HepG2 (cell line): ENCODE data around the gene ZBTB45. TPM values are rescaled to one million over a fixed set of nuclear protein-coding genes. Genes with fewer than 3 reads are reported as not detected.

Experiments used
- AHR ChIP-seq: IDR thresholded peaks from 2 replicates; pipeline ENCODE4 v1.6.1; 2018; ENCODE audit warnings: missing genetic modification reagents, missing compliant biosample characterization
- CBX5 ChIP-seq: sonication (generic); formaldehyde crosslinking; IDR thresholded peaks from 2 replicates; pipeline ENCODE4 v1.4.0; 2020; ENCODE audit warnings: missing genetic modification reagents, borderline replicate concordance
- FOSL2 ChIP-seq: sonication (generic); formaldehyde crosslinking; IDR thresholded peaks from 2 replicates; pipeline ENCODE4 v1.4.0; 2020; ENCODE audit warnings: missing genetic modification reagents
- FOXP1 ChIP-seq, 2 experiments: fragments of 450-650 bp in 1 of 2; IDR thresholded peaks; 2 replicates each; pipeline ENCODE4 v1.6.1; 2017 to 2018; ENCODE audit warnings: antibody characterized with exemption in 1 of 2
- GABPA ChIP-seq, 2 experiments: IDR thresholded peaks; 2 replicates each; pipeline ENCODE4 v1.6.1; 2011 to 2016; ENCODE audit warnings: low read depth in 2 of 2, low read length in 1 of 2, missing biosample characterization in 1 of 2, missing genetic modification characterization in 1 of 2
- MIXL1 ChIP-seq: IDR thresholded peaks from 2 replicates; pipeline ENCODE4 v1.6.1; 2016
- NCOA2 ChIP-seq: sonication (generic); formaldehyde crosslinking; IDR thresholded peaks from 2 replicates; pipeline ENCODE4 v1.8.0; 2022; ENCODE audit warnings: inconsistent platforms
- SRSF4 ChIP-seq: fragments of 200-400 bp; formaldehyde crosslinking; IDR thresholded peaks from one replicate; pipeline ENCODE4 v1.6.1; 2018; ENCODE audit warnings: mild to moderate bottlenecking, low read depth, low read length, moderate library complexity; ENCODE audit not compliant: poor library complexity, severe bottlenecking
- TBP ChIP-seq: sonication (generic); formaldehyde crosslinking; IDR thresholded peaks from 2 replicates; pipeline ENCODE4 v1.5.0; 2020; ENCODE audit warnings: missing genetic modification reagents
- TEAD2 ChIP-seq: sonication (generic); formaldehyde crosslinking; IDR thresholded peaks from 2 replicates; pipeline ENCODE4 v1.9.0; 2021; ENCODE audit warnings: missing genetic modification reagents
- XRCC5 ChIP-seq: fragments of 200-400 bp; formaldehyde crosslinking; optimal IDR thresholded peaks from 2 replicates; pipeline ENCODE3; 2017; ENCODE audit warnings: mild to moderate bottlenecking, low read length
- ZBTB33 ChIP-seq: sonication (generic); formaldehyde crosslinking; IDR thresholded peaks from 2 replicates; pipeline ENCODE4 v1.4.0; 2020; ENCODE audit warnings: missing genetic modification reagents
- ZMYM2 ChIP-seq: sonication (generic); formaldehyde crosslinking; IDR thresholded peaks from 2 replicates; pipeline ENCODE4 v1.8.0; 2022; ENCODE audit warnings: mild to moderate bottlenecking, missing genetic modification reagents
- ZMYM3 ChIP-seq: sonication (generic); formaldehyde crosslinking; IDR thresholded peaks from 2 replicates; pipeline ENCODE4 v1.5.1; 2020; ENCODE audit warnings: mild to moderate bottlenecking, missing genetic modification reagents
- ZNF142 ChIP-seq: sonication (generic); formaldehyde crosslinking; IDR thresholded peaks from 2 replicates; pipeline ENCODE4 v1.4.0; 2020; ENCODE audit warnings: missing genetic modification reagents
- ZNF253 ChIP-seq: sonication (generic); formaldehyde crosslinking; IDR thresholded peaks from 2 replicates; pipeline ENCODE4 v1.8.0; 2022; ENCODE audit warnings: mild to moderate bottlenecking, missing genetic modification reagents, borderline replicate concordance
- ZNF550 ChIP-seq: sonication (generic); formaldehyde crosslinking; IDR thresholded peaks from 2 replicates; pipeline ENCODE4 v1.4.0; 2020; ENCODE audit warnings: mild to moderate bottlenecking, missing genetic modification reagents, borderline replicate concordance
- ZNF605 ChIP-seq: sonication (generic); formaldehyde crosslinking; IDR thresholded peaks from 2 replicates; pipeline ENCODE4 v1.8.0; 2022; ENCODE audit warnings: mild to moderate bottlenecking, missing genetic modification reagents
- ZNF749 ChIP-seq: sonication (generic); formaldehyde crosslinking; IDR thresholded peaks from 2 replicates; pipeline ENCODE4 v1.8.0; 2022; ENCODE audit warnings: mild to moderate bottlenecking, missing genetic modification reagents, moderate library complexity, borderline replicate concordance
- ZNF883 ChIP-seq: sonication (generic); formaldehyde crosslinking; IDR thresholded peaks from 2 replicates; pipeline ENCODE4 v1.5.1; 2020; ENCODE audit warnings: mild to moderate bottlenecking, missing genetic modification reagents; ENCODE audit errors: not compliant biosample characterization
- polyA plus RNA-seq, 8 experiments: library from polyadenylated mRNA; depleted of rRNA in 3 of 8; stranded (reverse) in 7 of 8; unstranded in 1 of 8; fragments of >200 nt; fragmentation: Illumina TruSeq in 4 of 8; extraction: Trizol in 4 of 8; gene quantifications; 2 replicates each; pipeline versions ENCODE4 v1.2.1 to v1.2.3, GENCODE V29; 2011 to 2016; ENCODE audit warnings: low read depth in 4 of 8, missing spikeins in 1 of 8, mixed read lengths in 1 of 8; ENCODE audit not compliant: insufficient read depth in 1 of 8
- total RNA-seq, 5 experiments: library from RNA; depleted of rRNA; stranded (reverse); fragments of >200 nt; fragmentation: Illumina TruSeq; extraction: Trizol; gene quantifications; 2 replicates each; pipeline ENCODE4 v1.2.3, GENCODE V29; 2016; ENCODE audit warnings: low read depth in 1 of 5
- TF ChIP-seq, protein P1 (sequence below): sonication (generic); formaldehyde crosslinking; IDR thresholded peaks from 2 replicates; pipeline ENCODE4 v1.4.0; 2020; ENCODE audit warnings: missing genetic modification reagents

The ZBTB45 gene
- total and polyA plus RNA-seq, 2 of the 13 experiments (the other 11 are each of a cell fraction or from before 2014, with no cell fraction given) = 3.0 to 3.7 TPM

DNA sequence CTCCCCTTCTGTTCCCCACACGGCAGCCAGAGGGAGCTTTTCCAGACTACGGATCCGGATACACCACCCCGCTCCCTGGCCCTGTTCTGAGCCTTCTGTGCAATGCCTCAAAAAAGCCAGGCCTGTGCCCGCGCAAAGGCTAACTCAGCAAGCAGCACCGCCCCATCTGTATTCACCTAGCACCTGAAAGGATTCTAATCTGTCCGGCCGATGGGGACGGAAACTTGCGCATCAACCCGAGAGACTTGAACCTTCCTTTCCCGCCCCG lies 589 bp downstream of the ZBTB45 start (continued):
- peak; percentile 18; the same call in 1 of the 2 replicates for TF ChIP-seq ZNF605 (CRISPR knock-in tag)
- TF ChIP-seq GABPA (IDR thresholded peaks at IDR 0.05; ENCODE audit: low read depth, low read length) = peak; percentile 25; the same call in 1 of the 2 replicates
- peak; percentile 70 for TF ChIP-seq GABPA (CRISPR knock-in tag; IDR thresholded peaks at IDR 0.05; ENCODE audit: low read depth)
- no peak for TF ChIP-seq ZMYM3
- TF ChIP-seq FOXP1 (IDR thresholded peaks at IDR 0.05) = no peak
- no peak for TF ChIP-seq FOXP1 (CRISPR knock-in tag; IDR thresholded peaks at IDR 0.05)
- TF ChIP-seq ZBTB33 (CRISPR knock-in tag) = peak; percentile 26; the same call in 1 of the 2 replicates
- no peak; the same call in 1 of the 2 replicates for TF ChIP-seq AHR
- TF ChIP-seq, protein P1, sequence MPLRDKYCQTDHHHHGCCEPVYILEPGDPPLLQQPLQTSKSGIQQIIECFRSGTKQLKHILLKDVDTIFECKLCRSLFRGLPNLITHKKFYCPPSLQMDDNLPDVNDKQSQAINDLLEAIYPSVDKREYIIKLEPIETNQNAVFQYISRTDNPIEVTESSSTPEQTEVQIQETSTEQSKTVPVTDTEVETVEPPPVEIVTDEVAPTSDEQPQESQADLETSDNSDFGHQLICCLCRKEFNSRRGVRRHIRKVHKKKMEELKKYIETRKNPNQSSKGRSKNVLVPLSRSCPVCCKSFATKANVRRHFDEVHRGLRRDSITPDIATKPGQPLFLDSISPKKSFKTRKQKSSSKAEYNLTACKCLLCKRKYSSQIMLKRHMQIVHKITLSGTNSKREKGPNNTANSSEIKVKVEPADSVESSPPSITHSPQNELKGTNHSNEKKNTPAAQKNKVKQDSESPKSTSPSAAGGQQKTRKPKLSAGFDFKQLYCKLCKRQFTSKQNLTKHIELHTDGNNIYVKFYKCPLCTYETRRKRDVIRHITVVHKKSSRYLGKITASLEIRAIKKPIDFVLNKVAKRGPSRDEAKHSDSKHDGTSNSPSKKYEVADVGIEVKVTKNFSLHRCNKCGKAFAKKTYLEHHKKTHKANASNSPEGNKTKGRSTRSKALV (CRISPR knock-in tag) = peak; percentile 23; the same call in 1 of the 2 replicates
- no peak for TF ChIP-seq MIXL1 (CRISPR knock-in tag)
- TF ChIP-seq NCOA2 (CRISPR knock-in tag) = no peak
- no peak for TF ChIP-seq CBX5 (CRISPR knock-in tag)
- TF ChIP-seq ZNF883 (CRISPR knock-in tag) = no peak
- no peak for TF ChIP-seq XRCC5
- TF ChIP-seq ZNF749 (CRISPR knock-in tag) = no peak
- TF ChIP-seq FOSL2 = no peak
- no peak for TF ChIP-seq ZNF550 (CRISPR knock-in tag)
- TF ChIP-seq ZMYM2 (CRISPR knock-in tag) = 0 out of 2 replicates have a peak, but pooled peaks have one; percentile 23
- TF ChIP-seq SRSF4 = no peak
- 0 out of 2 replicates have a peak, but pooled peaks have one; percentile 10 for TF ChIP-seq ZNF142 (CRISPR knock-in tag)
- TF ChIP-seq TEAD2 = 0 out of 2 replicates have a peak, but pooled peaks have one; percentile 41
- TF ChIP-seq ZNF253 (CRISPR knock-in tag) = no peak
- no peak for TF ChIP-seq TBP
